ENCODE data around the gene CYB5R4. TPM values are rescaled to one million over a fixed set of nuclear protein-coding genes. Genes with fewer than 3 reads are reported as not detected.

CYB5R4 gene
- total and polyA plus RNA-seq, 2 of the 13 experiments (the other 11 are each of a cell fraction or from before 2014, with no cell fraction given), result 5.3 to 26.1 TPM

GRCh38 chr6:83853178-83854000 is 6.1 kb upstream of the CYB5R4 start, which contains the start of gene RIPPLY2 (continued):
- TF ChIP-seq ZNF761 (CRISPR knock-in tag; conservative IDR thresholded peaks at IDR 0.05) (0 out of 2 replicates have a peak, but pooled peaks have one; percentile 28), UBTF (CRISPR knock-in tag; IDR thresholded peaks at IDR 0.05) (peak; percentile 50; the same call in 1 of the 2 replicates), MYPOP (CRISPR knock-in tag; IDR thresholded peaks at IDR 0.05) (0 out of 2 replicates have a peak, but pooled peaks have one; percentile 27), SP1 (IDR thresholded peaks at IDR 0.05) (no peak), SP1 (CRISPR knock-in tag; IDR thresholded peaks at IDR 0.05) (no peak), PBX3 (CRISPR knock-in tag; IDR thresholded peaks at IDR 0.05; ENCODE audit: borderline replicate concordance) (no peak), ZNF724P (CRISPR knock-in tag; IDR thresholded peaks at IDR 0.05; ENCODE audit: borderline replicate concordance) (no peak), POLR2G (IDR thresholded peaks at IDR 0.05; ENCODE audit: low read depth, low read length) (no peak), RARA (CRISPR knock-in tag; IDR thresholded peaks at IDR 0.05) (no peak), CREB1 (IDR thresholded peaks at IDR 0.05) (no peak), CREB1 (CRISPR knock-in tag; IDR thresholded peaks at IDR 0.05) (no peak), HINFP (CRISPR knock-in tag; IDR thresholded peaks at IDR 0.05; ENCODE audit: low read depth) (no peak), ZNF274 (CRISPR knock-in tag; IDR thresholded peaks at IDR 0.05) (no peak), TIGD3 (CRISPR knock-in tag; IDR thresholded peaks at IDR 0.05; ENCODE audit: borderline replicate concordance) (no peak), ZNF180 (CRISPR knock-in tag; IDR thresholded peaks at IDR 0.05; ENCODE audit: borderline replicate concordance, low read depth) (no peak), RNF2 (conservative IDR thresholded peaks at IDR 0.05; ENCODE audit: low read depth) (no peak), ZZZ3 (CRISPR knock-in tag; IDR thresholded peaks at IDR 0.05; ENCODE audit: borderline replicate concordance) (no peak), NCOA1 (CRISPR knock-in tag; IDR thresholded peaks at IDR 0.05) (no peak), ZNF414 (CRISPR knock-in tag; IDR thresholded peaks at IDR 0.05) (no peak), ELF3 (CRISPR knock-in tag; IDR thresholded peaks at IDR 0.05) (no peak), SUZ12 (IDR thresholded peaks at IDR 0.05; ENCODE audit: low read depth, low read length) (no peak), SOX5 (CRISPR knock-in tag; IDR thresholded peaks at IDR 0.05; ENCODE audit: borderline replicate concordance) (no peak), RELA (CRISPR knock-in tag; IDR thresholded peaks at IDR 0.05) (no peak)

Measured in HepG2 (cell line).